RWPE2 (cell line): Measurements from ENCODE around the gene THNSL1.

ENCODE experiments used
- ATAC-seq: fragments of 200-7000 bp; cut with Tn5 transposase; 3 replicates; pipeline ENCODE4 v1.9.1; 2021; ENCODE audit warnings: low read depth
- DNase-seq: peaks from one replicate; pipeline ENCODE4 v3.0.0-alpha.2; 2020; ENCODE audit warnings: low spot score
- H3K27ac ChIP-seq: fragments of 450-650 bp; 2 replicates; pipeline ENCODE4 v1.5.1; 2017; ENCODE audit warnings: mild to moderate bottlenecking; ENCODE audit not compliant: poor library complexity, severe bottlenecking
- H3K27me3 ChIP-seq: fragments of 250-450 bp; sonication (Bioruptor Pico); 2 replicates; pipeline ENCODE4 v1.5.1; 2021; ENCODE audit warnings: mild to moderate bottlenecking, moderate library complexity; ENCODE audit not compliant: insufficient read depth, poor library complexity, severe bottlenecking
- H3K36me3 ChIP-seq: fragments of 250-450 bp; sonication (Bioruptor Pico); 2 replicates; pipeline ENCODE4 v1.5.1; 2020; ENCODE audit warnings: low read depth, mild to moderate bottlenecking, moderate library complexity
- H3K4me1 ChIP-seq: fragments of 250-450 bp; sonication (Bioruptor Pico); 2 replicates; pipeline ENCODE4 v1.5.1; 2021; ENCODE audit warnings: mild to moderate bottlenecking, moderate library complexity; ENCODE audit not compliant: insufficient read depth, poor library complexity, severe bottlenecking
- H3K4me3 ChIP-seq: fragments of 250-450 bp; sonication (Bioruptor Pico); 2 replicates; pipeline ENCODE4 v1.5.1; 2021; ENCODE audit warnings: mild to moderate bottlenecking, moderate library complexity; ENCODE audit not compliant: severe bottlenecking
- H3K9me3 ChIP-seq: fragments of 250-450 bp; sonication (Bioruptor Pico); 2 replicates; pipeline ENCODE4 v1.5.1; 2021; ENCODE audit warnings: mild to moderate bottlenecking, moderate library complexity; ENCODE audit not compliant: severe bottlenecking
- CTCF ChIP-seq: fragments of 450-650 bp; IDR thresholded peaks from one replicate; pipeline ENCODE4 v1.5.1; 2017; ENCODE audit warnings: mild to moderate bottlenecking, moderate library complexity; ENCODE audit not compliant: poor library complexity, severe bottlenecking

The THNSL1 gene

GRCh38 chr10:24982319-24983112, 33.9 kb upstream of the THNSL1 start:
- DNase-seq, result no peak
- H3K9me3 ChIP-seq, result no peaks in the 10 kb centered on the region
- no peak for TF ChIP-seq CTCF
- H3K36me3 ChIP-seq, result no peaks in the 10 kb centered on the region
- ATAC-seq, result no peak
- H3K27ac ChIP-seq, result no peak overlapping the region
- peaks cover 3% of the 10 kb centered on the region for H3K4me1 ChIP-seq
- H3K4me3 ChIP-seq, result no peak overlapping the region
- H3K27me3 ChIP-seq, result no peaks in the 10 kb centered on the region

GRCh38 chr10:24983130-24983529, 33.3 kb upstream of the THNSL1 start:
- no peak overlapping the region for H3K4me3 ChIP-seq
- ATAC-seq (no peak), DNase-seq (no peak)
- H3K9me3 ChIP-seq, result no peaks in the 10 kb centered on the region
- no peaks in the 10 kb centered on the region for H3K27me3 ChIP-seq
- H3K36me3 ChIP-seq, result no peaks in the 10 kb centered on the region
- no peak overlapping the region for H3K27ac ChIP-seq
- peaks cover 3% of the 10 kb centered on the region for H3K4me1 ChIP-seq
- no peak for TF ChIP-seq CTCF

- no peak for ATAC-seq
- no peaks in the 10 kb centered on the region for H3K36me3 ChIP-seq
Measured at GRCh38 chr10:24983946-24984345, 32.5 kb upstream of the THNSL1 start.

GRCh38 chr10:24984906-24985305, 31.5 kb upstream of the THNSL1 start:
- TF ChIP-seq CTCF, result no peak
- H3K4me1 ChIP-seq, result peaks cover 3% of the 10 kb centered on the region
- H3K27ac ChIP-seq, result no peak overlapping the region
- H3K9me3 ChIP-seq, result no peaks in the 10 kb centered on the region
- ATAC-seq, result no peak
- H3K4me3 ChIP-seq, result no peak overlapping the region
- no peaks in the 10 kb centered on the region for H3K36me3 ChIP-seq
- DNase-seq, result no peak
- no peaks in the 10 kb centered on the region for H3K27me3 ChIP-seq

More at GRCh38 chr10:24983946-24984345, 32.5 kb upstream of the THNSL1 start:
- no peaks in the 10 kb centered on the region for H3K9me3 ChIP-seq
- no peak overlapping the region for H3K27ac ChIP-seq
- DNase-seq, result no peak
- TF ChIP-seq CTCF, result no peak
- peaks cover 3% of the 10 kb centered on the region for H3K4me1 ChIP-seq
- H3K4me3 ChIP-seq, result no peak overlapping the region
- no peaks in the 10 kb centered on the region for H3K27me3 ChIP-seq
